Measurements from ENCODE around the gene WNT1.

The WNT1 gene

DNA sequence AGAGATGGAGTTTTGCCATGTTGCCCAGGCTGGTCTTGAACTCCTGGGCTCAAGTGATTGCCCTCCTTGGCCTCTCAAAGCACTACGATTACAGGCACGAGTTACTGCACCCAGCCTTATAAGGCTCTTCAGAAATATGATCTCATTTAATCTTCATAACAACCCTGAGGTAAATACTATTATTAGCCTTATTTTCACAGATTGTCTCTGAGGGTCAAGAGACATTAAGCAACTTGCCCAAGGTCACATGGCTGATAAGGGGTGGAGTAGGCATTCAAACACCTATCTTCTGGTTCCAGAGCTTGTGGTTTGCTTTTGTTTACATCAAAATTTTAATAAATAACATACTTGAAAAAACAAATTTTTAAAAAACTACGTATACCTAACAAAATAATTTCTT is 35.3 kb downstream of the WNT1 start:
- DNase-seq = no peak

GRCh38 chr12:49014547-49014946 is 36.4 kb downstream of the WNT1 start:
- no peak for DNase-seq

- no peak for DNase-seq
These were observed 37.1 kb downstream of the WNT1 start for GRCh38 chr12:49015196-49015595.

- DNase-seq = peak; percentile 47
These were observed 39.8 kb downstream of the WNT1 start for GRCh38 chr12:49017891-49018260.

- DNase-seq = peak; percentile 96
These were observed 40.4 kb downstream of the WNT1 start, which contains the start of gene PRKAG1 for GRCh38 chr12:49018261-49019119. Gene PRKAG1, minus strand, starts transcription at chr12:49018776. Its CDS starts 36 bp downstream, at chr12:49018740.

- DNase-seq = no peak
These were observed 41.0 kb downstream of the WNT1 start for GRCh38 chr12:49019120-49019430.

GRCh38 chr12:49019443-49020324 is 41.6 kb downstream of the WNT1 start:
- DNase-seq = peak; percentile 11

DNA sequence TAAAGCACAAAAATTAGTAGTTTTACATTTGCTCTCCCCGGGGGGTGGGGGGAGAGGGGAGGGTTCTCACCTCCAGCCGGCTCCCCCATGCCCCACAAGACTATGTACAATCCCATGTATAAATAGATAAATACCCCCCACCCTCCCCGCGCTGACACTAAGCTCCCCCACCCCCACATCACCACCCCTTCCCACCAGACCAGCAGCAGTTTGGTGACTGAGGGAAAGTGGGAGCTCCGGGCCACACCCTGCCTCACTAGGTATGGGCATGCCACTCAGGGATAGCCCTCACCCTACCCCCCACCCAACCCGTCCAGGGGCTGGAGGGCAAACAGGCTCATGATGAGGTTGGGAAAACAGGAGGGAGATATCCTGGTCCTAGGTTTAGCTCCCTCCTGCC is 42.3 kb downstream of the WNT1 start:
- no peak for DNase-seq

DNA sequence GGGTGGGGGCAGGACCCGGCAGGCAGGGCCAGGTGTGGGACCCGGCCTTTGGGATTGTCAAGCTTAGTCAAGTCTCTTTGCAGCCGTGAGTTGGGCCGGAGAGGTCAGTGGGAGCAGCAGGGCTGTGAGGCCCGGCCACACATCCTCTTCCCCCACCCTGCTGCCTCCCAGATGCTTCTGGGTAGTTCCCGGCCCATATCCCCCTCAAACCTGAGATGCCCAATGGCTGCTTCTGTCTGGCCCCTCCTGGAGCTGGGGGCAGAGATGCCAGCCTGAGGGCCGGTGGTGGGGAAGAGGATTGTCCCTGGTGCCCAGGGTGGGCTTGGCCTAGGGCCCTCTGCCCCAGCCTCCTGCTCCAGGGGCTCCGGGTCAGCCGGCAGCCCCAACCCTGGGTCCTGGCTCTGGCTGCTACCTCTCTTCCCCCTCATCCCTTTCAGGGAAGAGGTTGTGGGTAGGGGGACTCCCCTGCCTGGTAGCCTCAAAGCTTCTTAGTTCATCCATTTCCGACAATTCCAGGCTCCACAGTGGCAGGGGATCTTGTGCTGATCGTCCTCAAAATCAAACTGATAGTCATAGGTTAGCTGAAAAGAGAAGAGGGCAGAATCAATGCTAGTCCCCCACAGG is 43.3 kb downstream of the WNT1 start:
- no peak for DNase-seq

GRCh38 chr12:49022558-49023178 is 44.5 kb downstream of the WNT1 start:
- no peak for DNase-seq

GRCh38 chr12:49023812-49024211 is 45.7 kb downstream of the WNT1 start:
- no peak for DNase-seq

DNA sequence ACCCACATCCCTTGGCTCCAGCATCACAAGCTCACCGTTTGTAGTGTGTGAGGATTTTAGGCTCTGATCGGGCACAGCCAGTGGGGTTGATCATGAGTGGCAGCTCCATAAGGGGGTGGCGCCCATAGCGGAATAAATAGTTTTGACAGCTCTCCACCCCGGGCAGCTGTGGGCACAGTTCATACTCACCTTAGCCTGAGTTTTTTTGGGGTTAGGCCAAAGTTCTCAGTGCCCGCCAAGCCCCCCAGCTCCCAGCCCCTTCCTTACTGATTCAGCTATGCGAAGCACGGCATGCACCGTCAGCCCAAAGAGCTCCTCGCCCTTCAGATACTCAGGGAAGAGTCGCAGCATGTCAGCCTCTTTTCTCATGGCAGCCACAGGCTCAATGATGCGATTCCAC is 46.4 kb downstream of the WNT1 start:
- DNase-seq = no peak

DNA sequence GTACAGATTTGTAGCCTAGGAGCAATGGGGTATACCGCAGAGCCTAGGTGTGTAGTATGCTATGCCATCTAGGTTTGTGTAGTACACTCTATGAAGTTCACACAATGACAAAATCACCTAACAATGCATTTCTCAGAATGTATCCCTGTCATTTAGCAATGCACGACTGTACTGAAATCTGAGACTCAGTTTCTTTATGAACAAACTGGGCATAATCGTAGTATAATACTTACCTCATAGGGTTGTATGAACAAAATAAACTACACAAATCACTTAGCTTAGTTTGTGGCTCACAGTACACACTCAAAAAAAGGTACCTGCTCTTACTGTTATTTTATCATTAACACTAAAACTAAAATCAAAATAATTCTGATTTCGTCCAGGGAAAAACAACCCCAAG is 47.3 kb downstream of the WNT1 start:
- no peak for DNase-seq

DNA sequence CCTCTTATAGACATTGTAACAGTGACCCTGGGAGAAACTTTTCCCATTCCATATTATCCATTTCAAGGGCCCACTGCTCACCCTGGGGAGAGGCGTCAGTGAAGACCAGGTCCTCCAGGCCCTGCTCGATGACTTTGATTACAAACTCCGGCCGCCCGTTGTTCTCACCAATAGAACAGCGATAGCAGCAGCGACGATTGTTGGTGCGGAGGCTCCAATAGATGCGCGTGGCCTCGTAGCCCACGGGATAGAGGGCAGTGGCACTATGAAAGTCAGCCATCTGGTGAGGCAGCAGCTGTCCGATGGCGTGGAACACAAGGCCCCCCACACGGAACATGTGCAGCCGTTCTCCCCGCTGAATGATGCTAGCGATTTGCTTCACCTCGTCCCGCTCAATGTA is 48.0 kb downstream of the WNT1 start:
- DNase-seq = no peak

DNA sequence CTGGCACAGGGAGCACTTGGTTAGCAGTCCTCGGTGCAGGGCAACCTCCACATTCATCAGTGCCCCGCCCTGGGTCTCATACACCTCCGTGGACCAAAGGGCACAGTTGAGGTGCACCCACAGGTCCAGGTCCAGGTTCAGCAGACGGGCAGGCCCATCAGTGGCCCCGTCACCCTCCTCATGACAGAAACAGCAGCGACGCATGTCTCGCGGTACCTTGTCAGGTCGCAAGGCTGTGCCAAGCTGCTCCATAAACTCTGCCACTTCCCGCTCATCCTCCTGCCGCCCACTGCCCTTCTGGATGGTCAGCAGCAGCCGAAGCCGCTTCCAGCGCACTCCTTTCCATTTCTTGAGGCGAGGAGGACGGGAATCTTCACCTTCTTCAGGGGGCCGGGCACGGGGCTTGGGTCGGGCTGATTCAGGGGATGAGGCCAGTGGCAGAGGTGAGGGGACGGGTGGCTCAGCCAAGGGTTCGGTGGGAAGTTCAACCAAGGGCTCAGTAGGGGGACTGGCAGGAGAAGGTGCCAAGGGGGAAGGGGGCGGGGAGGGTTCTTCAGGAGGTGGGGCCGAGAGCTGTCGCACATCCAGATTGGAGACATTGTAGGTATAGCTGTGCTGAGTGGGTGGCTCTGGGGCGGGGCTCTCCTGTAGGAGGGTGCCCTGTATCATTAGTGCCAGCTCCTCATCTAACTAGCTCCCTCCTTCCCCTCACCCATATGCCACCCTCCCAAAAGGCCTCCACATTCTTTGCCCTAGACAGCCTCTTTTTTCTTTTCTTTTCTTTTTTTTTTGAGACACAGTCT is 48.8 kb downstream of the WNT1 start:
- DNase-seq = no peak

DNA sequence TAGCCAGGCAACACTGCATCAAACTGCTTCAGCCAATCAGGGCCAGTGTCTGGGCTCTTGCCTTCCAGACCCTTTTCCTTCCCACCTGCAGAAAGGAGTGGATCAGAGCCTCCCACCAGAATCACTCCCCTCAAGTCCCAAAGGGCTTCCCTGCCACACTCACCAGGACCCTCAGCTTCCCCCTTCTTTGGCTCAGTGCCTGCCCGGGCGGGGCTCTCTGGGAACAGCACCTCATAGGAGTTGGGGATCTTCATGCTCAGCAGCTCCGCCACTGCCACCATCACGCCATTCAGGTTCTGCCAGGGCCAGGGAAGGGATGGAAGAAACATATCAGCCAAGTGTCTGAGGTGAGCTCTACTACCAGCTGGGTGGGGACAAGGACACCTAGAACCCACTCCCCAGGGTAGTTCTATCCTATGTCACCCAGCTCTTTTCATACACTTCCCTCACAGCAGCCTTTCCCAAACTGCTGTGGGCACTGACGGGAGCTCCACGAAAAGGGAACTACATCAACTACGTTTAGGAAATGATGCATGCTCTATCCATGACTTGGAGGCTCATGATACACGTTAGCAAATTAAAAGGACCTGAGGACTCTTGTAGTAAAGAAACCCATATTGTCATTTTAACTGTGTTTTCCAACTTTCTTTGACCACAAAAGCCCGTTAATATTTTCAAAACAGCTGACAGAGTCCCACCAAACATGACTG is 49.9 kb downstream of the WNT1 start:
- DNase-seq = no peak

DNA sequence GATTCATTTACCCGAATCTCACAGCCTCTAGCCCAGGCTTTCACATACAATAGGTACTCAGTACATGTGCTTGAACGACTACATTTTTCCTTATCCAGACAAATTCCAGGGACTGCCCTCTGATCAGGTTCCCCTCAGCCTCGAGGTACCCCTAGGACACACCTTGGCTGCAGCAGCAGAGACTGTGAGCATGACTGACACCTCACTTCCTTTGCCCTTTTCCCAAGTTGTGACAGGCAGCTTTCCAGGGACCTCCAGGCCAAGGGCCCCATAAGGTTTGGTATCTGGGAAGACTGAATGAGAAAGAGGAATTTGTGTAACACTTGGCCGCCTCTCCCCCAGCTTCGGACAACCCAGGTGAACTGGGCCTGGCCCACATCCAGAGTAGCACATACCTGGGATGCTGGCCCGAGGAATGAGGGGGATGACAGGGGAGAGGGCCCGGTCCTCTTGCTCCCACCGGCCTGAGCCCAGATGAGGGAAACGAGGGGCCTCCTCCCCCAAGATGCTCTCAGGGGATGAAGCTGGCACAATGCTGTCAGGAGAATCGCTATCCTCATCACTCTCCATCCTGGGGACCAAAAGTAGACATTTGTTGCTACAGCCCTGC is 50.6 kb downstream of the WNT1 start:
- no peak for DNase-seq

DNA sequence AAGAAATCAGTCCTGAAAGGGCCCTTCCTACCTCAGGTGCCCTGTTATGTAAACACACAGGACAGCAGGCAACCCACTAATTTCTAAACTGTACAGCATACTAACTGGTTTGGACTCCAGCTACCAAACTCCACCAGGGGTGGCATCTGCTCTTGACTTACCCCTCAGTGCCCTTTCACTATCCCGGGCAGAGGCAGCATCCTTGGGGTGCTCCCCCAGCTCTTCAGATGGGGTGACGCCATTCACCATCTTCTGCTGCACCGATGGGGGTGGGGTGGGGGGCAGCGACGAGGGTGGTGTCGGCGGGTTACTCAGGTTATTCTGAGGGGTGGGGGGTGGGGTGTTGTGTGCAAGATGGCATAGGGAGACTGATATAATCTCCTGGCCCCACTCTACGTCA is 52.0 kb downstream of the WNT1 start:
- no peak for DNase-seq

DNA sequence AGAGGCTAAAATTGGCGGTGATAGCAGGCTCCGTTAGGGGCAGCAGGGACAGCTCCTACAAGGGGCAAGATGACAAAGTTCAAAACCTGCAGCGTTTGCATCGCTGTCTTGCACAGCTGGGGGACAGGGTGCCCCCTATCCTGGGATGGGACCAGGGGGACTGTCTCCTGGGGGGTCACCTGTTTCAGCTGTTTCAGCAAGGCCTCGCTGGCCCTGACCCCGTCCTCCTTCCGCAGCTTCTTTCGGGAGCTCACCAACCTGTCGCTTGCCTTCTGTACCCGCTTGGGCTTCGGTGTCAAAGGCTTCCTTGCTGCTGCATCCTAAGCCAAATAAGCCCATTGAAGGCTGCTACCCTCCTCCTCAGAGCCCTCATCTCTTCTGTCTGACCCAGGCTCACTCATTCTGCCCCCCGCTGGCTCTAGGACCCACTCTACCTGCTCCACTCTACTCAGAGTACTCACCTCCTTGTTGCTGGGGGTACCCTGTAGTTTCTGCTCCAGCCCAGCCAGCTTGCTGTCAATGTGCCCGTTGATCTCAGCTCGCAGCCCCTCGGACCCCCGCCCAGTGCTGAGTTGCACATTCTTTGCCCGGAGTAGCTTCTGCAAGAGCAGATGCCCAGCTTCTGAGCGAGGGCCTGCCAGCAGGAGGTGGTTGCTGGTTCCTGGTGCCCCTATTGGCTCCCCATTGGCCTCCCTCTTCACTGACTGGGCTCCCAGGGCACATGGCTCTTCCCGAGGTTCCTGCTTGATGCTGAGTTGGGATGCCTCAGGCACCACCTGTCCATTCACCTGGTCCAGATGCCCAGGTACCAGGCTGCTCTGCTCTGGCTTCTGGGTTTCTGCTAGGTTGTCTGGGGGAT is 52.8 kb downstream of the WNT1 start:
- DNase-seq = no peak

DNA sequence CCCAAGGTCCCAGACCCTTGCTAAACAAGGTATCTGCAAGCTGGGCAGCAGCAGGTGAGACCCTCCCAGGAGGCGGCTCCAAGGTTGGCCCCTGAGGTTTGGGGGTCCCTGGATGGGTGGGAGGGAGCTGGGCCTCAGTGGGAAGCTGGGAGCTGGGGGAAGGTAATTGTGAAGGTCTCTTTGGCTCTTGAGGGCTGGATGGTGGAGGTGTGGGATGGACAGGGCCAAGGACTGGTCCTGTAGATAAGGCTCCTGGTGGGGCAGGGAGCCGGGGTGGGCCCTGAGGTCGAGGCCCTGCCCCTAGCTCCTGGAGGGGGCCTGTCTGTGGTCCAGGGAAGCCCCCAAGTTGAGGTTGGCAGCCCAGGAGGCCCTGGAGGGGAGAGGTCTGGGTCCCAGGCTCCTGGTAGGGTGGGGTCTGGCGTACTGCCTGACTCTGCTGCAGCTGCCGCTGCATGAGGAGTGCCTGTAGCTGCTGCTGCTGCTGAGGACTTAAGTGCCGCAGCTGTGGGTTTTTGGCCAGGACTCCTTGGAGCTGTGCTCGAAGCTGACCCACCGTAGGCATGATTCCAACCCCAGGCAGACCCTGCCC is 53.5 kb downstream of the WNT1 start:
- DNase-seq = no peak
